SK-N-DZ (cell line): ENCODE results near the gene SMG6.

Experiments
- DNase-seq: peaks from one replicate; pipeline ENCODE4 v3.0.0-alpha.2; 2015; ENCODE audit warnings: low spot score
- small RNA-seq, 2 experiments: library from RNA; depleted of rRNA; stranded (forward); fragments of <200 nt; gene quantifications; one replicate each; pipeline ENCODE3, GENCODE V24; 2014

SMG6 gene

DNA sequence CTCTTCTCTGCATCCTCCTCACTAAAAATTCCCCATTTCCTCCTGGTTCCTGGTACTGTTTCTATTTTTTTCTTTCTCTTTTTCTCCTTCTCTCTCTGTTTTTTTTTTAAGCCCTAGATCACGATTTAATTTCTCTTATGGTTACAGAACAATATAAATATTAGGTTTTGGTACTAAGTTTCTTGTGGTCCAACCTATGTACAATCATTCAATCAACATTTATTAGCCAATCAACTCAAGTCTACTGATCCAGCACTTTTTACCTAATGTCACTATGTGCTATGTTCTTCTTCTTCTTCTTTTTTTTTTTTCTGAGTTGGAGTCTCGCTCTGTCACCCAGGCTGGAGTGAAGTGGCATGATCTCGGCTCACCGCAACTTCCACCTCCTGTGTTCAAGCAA is 291.1 kb downstream of the SMG6 start:
- DNase-seq: no peak

- DNase-seq: no peak
Observed at GRCh38 chr17:2011411-2012371, 291.9 kb downstream of the SMG6 start.

Small RNA genes within 50 kb of the gene (small RNA-seq; reads per million reads assigned to genes)
- gene AC090617.6: 0 reads per million in 2 experiments
- gene AC090617.7: 0 reads per million in 2 experiments
- 0 reads per million in 2 experiments for gene AC090617.8
- gene AC090617.9: 0 reads per million in 2 experiments
- 0.68 to 5.7 reads per million in 2 experiments for gene MIR132
- 0.52 to 5.6 reads per million in 2 experiments for gene MIR212
- 0 reads per million in 2 experiments for gene OVCA2
- 0 reads per million in 2 experiments for gene RN7SL624P
- gene SNORD91A: 85.5 to 777 reads per million in 2 experiments
- gene SNORD91B: 7.9 to 277 reads per million in 2 experiments
